K562 (cell line): Measurements from ENCODE around the gene CHST15. TPM values are rescaled to one million over a fixed set of nuclear protein-coding genes. Genes with fewer than 3 reads are reported as not detected.

Experiments used
- CHAMP1 ChIP-seq: fragments of 450-650 bp; IDR thresholded peaks from 2 replicates; pipeline ENCODE4 v1.6.1; 2016; ENCODE audit warnings: mild to moderate bottlenecking
- LEF1 ChIP-seq: fragments of 450-650 bp; IDR thresholded peaks from 2 replicates; pipeline ENCODE4 v1.6.1; 2016; ENCODE audit warnings: mild to moderate bottlenecking
- PRMT5 ChIP-seq: sonication (generic); formaldehyde crosslinking; IDR thresholded peaks from 2 replicates; pipeline ENCODE4 v1.5.0; 2020; ENCODE audit warnings: missing genetic modification reagents
- RB1 ChIP-seq: fragments of 450-650 bp; IDR thresholded peaks from 2 replicates; pipeline ENCODE4 v1.6.1; 2017; ENCODE audit warnings: low read depth, mild to moderate bottlenecking
- RFX1 ChIP-seq: fragments of 450-650 bp; IDR thresholded peaks from 2 replicates; pipeline ENCODE4 v1.6.1; 2016; ENCODE audit warnings: mild to moderate bottlenecking, moderate library complexity
- TRIM25 ChIP-seq: fragments of 450-650 bp; IDR thresholded peaks from 2 replicates; pipeline ENCODE4 v1.7.0; 2016; ENCODE audit warnings: borderline replicate concordance
- VEZF1 ChIP-seq: fragments of 200-800 bp; sonication (Bioruptor generic); IDR thresholded peaks from 2 replicates; pipeline ENCODE4 v1.6.1; 2017; ENCODE audit warnings: missing genetic modification characterization, missing compliant biosample characterization
- ZBTB8A ChIP-seq: fragments of 450-650 bp; IDR thresholded peaks from 2 replicates; pipeline ENCODE4 v1.6.1; 2018; ENCODE audit warnings: mild to moderate bottlenecking, moderate library complexity; ENCODE audit not compliant: partially characterized antibody
- ZNF274 ChIP-seq: IDR thresholded peaks from 2 replicates; pipeline ENCODE4 v1.6.1; 2011; ENCODE audit warnings: low read depth, mild to moderate bottlenecking, low read length, moderate library complexity, borderline replicate concordance
- ZNF318 ChIP-seq, 2 experiments: fragments of 450-650 bp; IDR thresholded peaks; 2 replicates each; pipeline ENCODE4 v1.6.1; 2016; ENCODE audit warnings: mild to moderate bottlenecking in 2 of 2, borderline replicate concordance in 1 of 2, low read depth in 1 of 2, moderate library complexity in 1 of 2
- ZNF41 ChIP-seq: fragments of 250-450 bp; sonication (Bioruptor Pico); conservative IDR thresholded peaks from 2 replicates; pipeline ENCODE4 v1.4.0; 2020; ENCODE audit warnings: mild to moderate bottlenecking
- polyA plus RNA-seq, 8 experiments: library from polyadenylated mRNA; depleted of rRNA in 4 of 8; stranded (reverse) in 5 of 8; unstranded in 3 of 8; fragments of >200 nt; fragmentation: Nextera tagmentation in 2 of 8; fragmentation: Illumina TruSeq in 1 of 8; extraction: Ambion mirVana in 2 of 8; extraction: Trizol in 1 of 8; gene quantifications; 2 replicates each; pipeline versions ENCODE4 v1.2.1 to v1.2.3, GENCODE V29; 2011 to 2014; ENCODE audit warnings: inconsistent platforms in 1 of 8, missing spikeins in 1 of 8
- total RNA-seq, 7 experiments: library from RNA; depleted of rRNA in 6 of 7; stranded (reverse); fragments of >200 nt in 6 of 7; fragmentation: Illumina TruSeq in 2 of 7; extraction: Trizol in 2 of 7; gene quantifications; 2 replicates each; pipeline versions ENCODE4 v1.2.1 to v1.2.3, GENCODE V29; 2011 to 2021; ENCODE audit warnings: low replicate concordance in 1 of 7

The CHST15 gene
- total and polyA plus RNA-seq, 9 of the 15 experiments (the other 6 are each of a cell fraction or from before 2014, with no cell fraction given), result 0.04 to 0.16 (median 0.08) TPM

GRCh38 chr10:124088915-124089314 lies 4.5 kb downstream of the CHST15 start (continued):
- TF ChIP-seq VEZF1, result no peak
- no peak for TF ChIP-seq ZNF318 (IDR thresholded peaks at IDR 0.05; ENCODE audit: borderline replicate concordance in 1 of 2, low read depth in 1 of 2)
- TF ChIP-seq TRIM25, result no peak
- no peak for TF ChIP-seq ZNF274
- no peak for TF ChIP-seq ZBTB8A
- no peak for TF ChIP-seq CHAMP1
- no peak for TF ChIP-seq PRMT5
- no peak for TF ChIP-seq RB1
- TF ChIP-seq LEF1, result no peak
- no peak for TF ChIP-seq RFX1
- TF ChIP-seq ZNF41 (CRISPR knock-in tag), result no peak
